Measurements from ENCODE around the gene UBE4A. TPM values are rescaled to one million over a fixed set of nuclear protein-coding genes. Genes with fewer than 3 reads are reported as not detected.

UBE4A gene
- total RNA-seq, 2 experiments from 2014 or later: 40.1 to 43.0 TPM

- Mint-ChIP-seq H3K27ac (no peak overlapping the region), H3K4me3 (no peak overlapping the region), H3K27me3 (no peaks in the 10 kb centered on the region), H3K9me3 (no peaks in the 10 kb centered on the region), H3K4me1 (ENCODE audit: low read depth) (peaks cover 19% of the 10 kb centered on the region), H3K36me3 (ENCODE audit: low read depth) (peaks cover 14% of the 10 kb centered on the region)
- H3K27ac ChIP-seq (ENCODE audit: low read depth in 1 of 2, low read length in 2 of 2): no peak overlapping the region
- H3K4me3 ChIP-seq (ENCODE audit: low read length): no peak overlapping the region
- DNase-seq (no peak), ATAC-seq (ENCODE audit: poor library complexity) (no peak)
- CTCF ChIA-PET: interaction anchor here (1.7 kb wide), 1 partner anchor 57 kb away, joined by 7 read pairs; no protein-coding TSS in a partner anchor
- intact Hi-C loops (cut with DNase I, micrococcal nuclease): no loop called here
- TF ChIP-seq CTCF (IDR thresholded peaks at IDR 0.05): no peak
- no peaks in the 10 kb centered on the region for H3K36me3 ChIP-seq (ENCODE audit: insufficient read depth, low read length)
- H3K9me3 ChIP-seq (ENCODE audit: control insufficient read depth in 1 of 2, insufficient read depth in 1 of 2, low read length in 2 of 2): no peaks in the 10 kb centered on the region
- POLR2A ChIA-PET: no interaction called here
- H3K27me3 ChIP-seq (ENCODE audit: control insufficient read depth in 1 of 2, insufficient read depth in 2 of 2, low read length in 2 of 2): no peaks in the 10 kb centered on the region
- peaks cover 17% of the 10 kb centered on the region for H3K4me1 ChIP-seq (ENCODE audit: insufficient read depth, low read length)
These were observed 71.6 kb downstream of the UBE4A start for GRCh38 chr11:118430956-118431355.

- Mint-ChIP-seq H3K27ac (peak overlapping the region; percentile 98), H3K4me1 (ENCODE audit: low read depth) (peaks cover 31% of the 10 kb centered on the region), H3K4me3 (peak overlapping the region; percentile 99), H3K9me3 (no peaks in the 10 kb centered on the region), H3K27me3 (no peaks in the 10 kb centered on the region), H3K36me3 (ENCODE audit: low read depth) (peaks cover 36% of the 10 kb centered on the region)
- ATAC-seq (ENCODE audit: poor library complexity) (no peak), DNase-seq (peak in 4 of 14 experiments; percentile 33 to 83 (median 70))
- POLR2A ChIA-PET: interaction anchor here (1.4 to 3.1 kb wide), 2 partner anchors 18 to 35 kb away, joined by 6 to 75 read pairs; no protein-coding TSS in a partner anchor
- no peaks in the 10 kb centered on the region for H3K9me3 ChIP-seq (ENCODE audit: control insufficient read depth in 1 of 2, insufficient read depth in 1 of 2, low read length in 2 of 2)
- H3K36me3 ChIP-seq (ENCODE audit: insufficient read depth, low read length): no peaks in the 10 kb centered on the region
- peak overlapping the region; percentile 94 for H3K4me3 ChIP-seq (ENCODE audit: low read length)
- H3K27me3 ChIP-seq (ENCODE audit: control insufficient read depth in 1 of 2, insufficient read depth in 2 of 2, low read length in 2 of 2): no peaks in the 10 kb centered on the region
- H3K4me1 ChIP-seq (ENCODE audit: insufficient read depth, low read length): peaks cover 21% of the 10 kb centered on the region
- no peak for TF ChIP-seq CTCF (IDR thresholded peaks at IDR 0.05)
- H3K27ac ChIP-seq (ENCODE audit: low read depth in 1 of 2, low read length in 2 of 2): no peak overlapping the region
- intact Hi-C loops (cut with DNase I, micrococcal nuclease): no loop called here
- CTCF ChIA-PET: interaction anchor here (0.7 to 1.6 kb wide), 6 partner anchors 12 to 56 kb away, joined by 3 to 7 read pairs (median 4); no protein-coding TSS in a partner anchor
These were observed 74.7 kb downstream of the UBE4A start for GRCh38 chr11:118434123-118434552.

- Mint-ChIP-seq H3K4me1 (ENCODE audit: low read depth) (peaks cover 37% of the 10 kb centered on the region), H3K36me3 (ENCODE audit: low read depth) (peaks cover 39% of the 10 kb centered on the region), H3K27me3 (no peaks in the 10 kb centered on the region), H3K4me3 (peak overlapping the region; percentile 99), H3K27ac (peak overlapping the region; percentile 98), H3K9me3 (no peaks in the 10 kb centered on the region)
- H3K36me3 ChIP-seq (ENCODE audit: insufficient read depth, low read length): no peaks in the 10 kb centered on the region
- peaks cover 21% of the 10 kb centered on the region for H3K4me1 ChIP-seq (ENCODE audit: insufficient read depth, low read length)
- no peak for ATAC-seq (ENCODE audit: poor library complexity)
- intact Hi-C loops (cut with DNase I, micrococcal nuclease): loop anchor here in 1 of 2 experiments (5.0 kb wide), 1 partner anchor 127 kb away; no protein-coding TSS in a partner anchor
- no peaks in the 10 kb centered on the region for H3K9me3 ChIP-seq (ENCODE audit: control insufficient read depth in 1 of 2, insufficient read depth in 1 of 2, low read length in 2 of 2)
- TF ChIP-seq CTCF (IDR thresholded peaks at IDR 0.05): no peak
- peak overlapping the region; percentile 94 for H3K4me3 ChIP-seq (ENCODE audit: low read length)
- POLR2A ChIA-PET: interaction anchor here (0.8 to 3.1 kb wide), 20 partner anchors 9 to 491 kb away, joined by 3 to 75 read pairs (median 8); partner anchors contain the start of genes ARCN1, ATP5MG, BCL9L and CD3D
- no peaks in the 10 kb centered on the region for H3K27me3 ChIP-seq (ENCODE audit: control insufficient read depth in 1 of 2, insufficient read depth in 2 of 2, low read length in 2 of 2)
- CTCF ChIA-PET: interaction anchor here (0.7 to 1.6 kb wide), 8 partner anchors 11 to 95 kb away, joined by 3 to 7 read pairs (median 4); no protein-coding TSS in a partner anchor
- H3K27ac ChIP-seq (ENCODE audit: low read depth in 1 of 2, low read length in 2 of 2): peak overlapping the region in 1 of 2 donors; percentile 98
- peak; percentile 5 to 59 (median 32) for DNase-seq
These were observed 75.3 kb downstream of the UBE4A start for GRCh38 chr11:118434553-118435289.
